ENCODE results near the gene LSM7. TPM values are rescaled to one million over a fixed set of nuclear protein-coding genes. Genes with fewer than 3 reads are reported as not detected.

The LSM7 gene
- total RNA-seq, 1 experiment from 2014 or later, result 97.3 TPM

DNA sequence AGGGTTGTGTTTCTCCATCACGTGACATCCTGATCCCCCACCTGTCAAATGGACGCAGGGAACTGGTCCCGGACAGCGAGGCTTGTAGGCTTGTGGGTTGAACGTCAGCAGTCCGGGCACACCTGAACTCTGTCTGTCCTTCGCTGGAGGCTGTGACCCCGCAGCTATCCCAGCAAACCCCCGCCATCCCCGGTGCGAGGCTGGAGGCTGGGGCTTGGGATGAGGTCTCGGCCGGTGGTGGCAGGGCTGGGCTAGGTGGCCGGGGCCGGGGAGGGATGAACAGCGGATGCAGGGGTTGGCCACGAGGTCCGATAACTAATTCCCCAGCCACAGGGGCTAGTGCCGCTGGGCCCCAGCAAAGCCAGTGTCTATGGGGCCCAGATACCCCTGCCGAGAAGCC is 8.8 kb downstream of the LSM7 start:
- POLR2A ChIA-PET, result no interaction called here
- intact Hi-C loops (cut with micrococcal nuclease; ENCODE audit: unreplicated experiment), result loop anchor here (5.0 kb wide), 2 partner anchors 82 to 162 kb away; partner anchors contain the start of genes PLEKHJ1 and SF3A2
- no peaks in the 10 kb centered on the region; the same call in 1 of the 2 replicates for H3K4me1 ChIP-seq (ENCODE audit: control insufficient read depth, insufficient read depth, low read length)
- no peak overlapping the region for H3K27ac ChIP-seq (ENCODE audit: low read length)
- no peak for DNase-seq (ENCODE audit: low read depth, low spot score)
- in situ Hi-C loops (cut with HindIII; ENCODE audit: low pct_unique_long_range_greater_than_20kb, low sequenced_read_pairs), result no loop called here
- H3K36me3 ChIP-seq (ENCODE audit: control insufficient read depth, insufficient read depth, low read length), result no peaks in the 10 kb centered on the region
- no peaks in the 10 kb centered on the region for H3K27me3 ChIP-seq (ENCODE audit: control insufficient read depth, insufficient read depth, low read length)
- TF ChIP-seq REST (IDR thresholded peaks at IDR 0.05; ENCODE audit: insufficient read depth in 1 of 2, low read depth in 2 of 2, low read length in 1 of 2), result no peak
- TF ChIP-seq POLR2AphosphoS5 (IDR thresholded peaks at IDR 0.05; ENCODE audit: low read depth, low read length), result no peak
- TF ChIP-seq SIN3A (IDR thresholded peaks at IDR 0.05; ENCODE audit: borderline replicate concordance, insufficient read depth, low read depth, low read length), result no peak
- no peak for TF ChIP-seq TCF7L2 (IDR thresholded peaks at IDR 0.05; ENCODE audit: low read depth, low read length)
- TF ChIP-seq, protein P1, sequence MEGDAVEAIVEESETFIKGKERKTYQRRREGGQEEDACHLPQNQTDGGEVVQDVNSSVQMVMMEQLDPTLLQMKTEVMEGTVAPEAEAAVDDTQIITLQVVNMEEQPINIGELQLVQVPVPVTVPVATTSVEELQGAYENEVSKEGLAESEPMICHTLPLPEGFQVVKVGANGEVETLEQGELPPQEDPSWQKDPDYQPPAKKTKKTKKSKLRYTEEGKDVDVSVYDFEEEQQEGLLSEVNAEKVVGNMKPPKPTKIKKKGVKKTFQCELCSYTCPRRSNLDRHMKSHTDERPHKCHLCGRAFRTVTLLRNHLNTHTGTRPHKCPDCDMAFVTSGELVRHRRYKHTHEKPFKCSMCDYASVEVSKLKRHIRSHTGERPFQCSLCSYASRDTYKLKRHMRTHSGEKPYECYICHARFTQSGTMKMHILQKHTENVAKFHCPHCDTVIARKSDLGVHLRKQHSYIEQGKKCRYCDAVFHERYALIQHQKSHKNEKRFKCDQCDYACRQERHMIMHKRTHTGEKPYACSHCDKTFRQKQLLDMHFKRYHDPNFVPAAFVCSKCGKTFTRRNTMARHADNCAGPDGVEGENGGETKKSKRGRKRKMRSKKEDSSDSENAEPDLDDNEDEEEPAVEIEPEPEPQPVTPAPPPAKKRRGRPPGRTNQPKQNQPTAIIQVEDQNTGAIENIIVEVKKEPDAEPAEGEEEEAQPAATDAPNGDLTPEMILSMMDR (IDR thresholded peaks at IDR 0.05), result no peak
- ATAC-seq, result no peak
- no TSS peak for BruUV-seq (replicated peaks)
- CTCF ChIA-PET, result no interaction called here
- no peak overlapping the region for H3K4me3 ChIP-seq (ENCODE audit: low read depth in 2 of 2, low read length in 2 of 2)
- no peaks in the 10 kb centered on the region for H3K9me3 ChIP-seq (ENCODE audit: control insufficient read depth, insufficient read depth, low read depth, low read length)

GRCh38 chr19:2318923-2319322 is 9.5 kb downstream of the LSM7 start:
- no peak for TF ChIP-seq POLR2AphosphoS5 (IDR thresholded peaks at IDR 0.05; ENCODE audit: low read depth, low read length)
- no peak for TF ChIP-seq TCF7L2 (IDR thresholded peaks at IDR 0.05; ENCODE audit: low read depth, low read length)
- TF ChIP-seq REST (IDR thresholded peaks at IDR 0.05; ENCODE audit: insufficient read depth in 1 of 2, low read depth in 2 of 2, low read length in 1 of 2), result no peak
- no peak for TF ChIP-seq SIN3A (IDR thresholded peaks at IDR 0.05; ENCODE audit: borderline replicate concordance, insufficient read depth, low read depth, low read length)
- TF ChIP-seq, protein P1 (IDR thresholded peaks at IDR 0.05), result no peak
- in situ Hi-C loops (cut with HindIII; ENCODE audit: low pct_unique_long_range_greater_than_20kb, low sequenced_read_pairs) (no loop called here), intact Hi-C loops (cut with micrococcal nuclease; ENCODE audit: unreplicated experiment) (loop anchor here (5.0 kb wide), 2 partner anchors 82 to 162 kb away; partner anchors contain the start of genes PLEKHJ1 and SF3A2)
- Histone ChIP-seq H3K27me3 (ENCODE audit: control insufficient read depth, insufficient read depth, low read length) (no peaks in the 10 kb centered on the region), H3K27ac (ENCODE audit: low read length) (no peak overlapping the region), H3K36me3 (ENCODE audit: control insufficient read depth, insufficient read depth, low read length) (no peaks in the 10 kb centered on the region), H3K4me3 (ENCODE audit: low read depth in 2 of 2, low read length in 2 of 2) (no peak overlapping the region), H3K9me3 (ENCODE audit: control insufficient read depth, insufficient read depth, low read depth, low read length) (no peaks in the 10 kb centered on the region), H3K4me1 (ENCODE audit: control insufficient read depth, insufficient read depth, low read length) (no peaks in the 10 kb centered on the region; the same call in 1 of the 2 replicates)
- no peak for ATAC-seq
- CTCF ChIA-PET, result no interaction called here
- BruUV-seq (replicated peaks), result no TSS peak
- POLR2A ChIA-PET, result interaction anchor here (0.6 kb wide), 2 partner anchors 59 to 83 kb away, joined by 4 to 16 read pairs; partner anchors contain the start of gene PLEKHJ1
- no peak for DNase-seq (ENCODE audit: low read depth, low spot score)

Measured in Panc1 (cell line).